Measurements from ENCODE around the gene LAGE3.

- no peak for TF ChIP-seq ZNF850 (CRISPR knock-in tag; conservative IDR thresholded peaks at IDR 0.05)
- TF ChIP-seq USF2 (IDR thresholded peaks at IDR 0.05; ENCODE audit: low read depth, low read length) = no peak
- TF ChIP-seq USF2 (CRISPR knock-in tag; IDR thresholded peaks at IDR 0.05; ENCODE audit: borderline replicate concordance) = no peak
- no peak for TF ChIP-seq ZFP41 (CRISPR knock-in tag; IDR thresholded peaks at IDR 0.05; ENCODE audit: borderline replicate concordance)
- TF ChIP-seq, protein P1, sequence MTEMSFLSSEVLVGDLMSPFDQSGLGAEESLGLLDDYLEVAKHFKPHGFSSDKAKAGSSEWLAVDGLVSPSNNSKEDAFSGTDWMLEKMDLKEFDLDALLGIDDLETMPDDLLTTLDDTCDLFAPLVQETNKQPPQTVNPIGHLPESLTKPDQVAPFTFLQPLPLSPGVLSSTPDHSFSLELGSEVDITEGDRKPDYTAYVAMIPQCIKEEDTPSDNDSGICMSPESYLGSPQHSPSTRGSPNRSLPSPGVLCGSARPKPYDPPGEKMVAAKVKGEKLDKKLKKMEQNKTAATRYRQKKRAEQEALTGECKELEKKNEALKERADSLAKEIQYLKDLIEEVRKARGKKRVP (CRISPR knock-in tag; IDR thresholded peaks at IDR 0.05) = no peak
- TF ChIP-seq, protein P2, sequence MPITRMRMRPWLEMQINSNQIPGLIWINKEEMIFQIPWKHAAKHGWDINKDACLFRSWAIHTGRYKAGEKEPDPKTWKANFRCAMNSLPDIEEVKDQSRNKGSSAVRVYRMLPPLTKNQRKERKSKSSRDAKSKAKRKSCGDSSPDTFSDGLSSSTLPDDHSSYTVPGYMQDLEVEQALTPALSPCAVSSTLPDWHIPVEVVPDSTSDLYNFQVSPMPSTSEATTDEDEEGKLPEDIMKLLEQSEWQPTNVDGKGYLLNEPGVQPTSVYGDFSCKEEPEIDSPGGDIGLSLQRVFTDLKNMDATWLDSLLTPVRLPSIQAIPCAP (CRISPR knock-in tag; IDR thresholded peaks at IDR 0.05; ENCODE audit: low read depth) = no peak
- TF ChIP-seq, protein P3, sequence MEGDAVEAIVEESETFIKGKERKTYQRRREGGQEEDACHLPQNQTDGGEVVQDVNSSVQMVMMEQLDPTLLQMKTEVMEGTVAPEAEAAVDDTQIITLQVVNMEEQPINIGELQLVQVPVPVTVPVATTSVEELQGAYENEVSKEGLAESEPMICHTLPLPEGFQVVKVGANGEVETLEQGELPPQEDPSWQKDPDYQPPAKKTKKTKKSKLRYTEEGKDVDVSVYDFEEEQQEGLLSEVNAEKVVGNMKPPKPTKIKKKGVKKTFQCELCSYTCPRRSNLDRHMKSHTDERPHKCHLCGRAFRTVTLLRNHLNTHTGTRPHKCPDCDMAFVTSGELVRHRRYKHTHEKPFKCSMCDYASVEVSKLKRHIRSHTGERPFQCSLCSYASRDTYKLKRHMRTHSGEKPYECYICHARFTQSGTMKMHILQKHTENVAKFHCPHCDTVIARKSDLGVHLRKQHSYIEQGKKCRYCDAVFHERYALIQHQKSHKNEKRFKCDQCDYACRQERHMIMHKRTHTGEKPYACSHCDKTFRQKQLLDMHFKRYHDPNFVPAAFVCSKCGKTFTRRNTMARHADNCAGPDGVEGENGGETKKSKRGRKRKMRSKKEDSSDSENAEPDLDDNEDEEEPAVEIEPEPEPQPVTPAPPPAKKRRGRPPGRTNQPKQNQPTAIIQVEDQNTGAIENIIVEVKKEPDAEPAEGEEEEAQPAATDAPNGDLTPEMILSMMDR (CRISPR knock-in tag; IDR thresholded peaks at IDR 0.05) = no peak
- no peak for TF ChIP-seq MTF2 (CRISPR knock-in tag; IDR thresholded peaks at IDR 0.05; ENCODE audit: borderline replicate concordance)
- TF ChIP-seq RAD21 (CRISPR knock-in tag; IDR thresholded peaks at IDR 0.05) = no peak
- TF ChIP-seq ZFP91 (CRISPR knock-in tag; IDR thresholded peaks at IDR 0.05; ENCODE audit: borderline replicate concordance) = no peak
- TF ChIP-seq DPF2 (CRISPR knock-in tag; IDR thresholded peaks at IDR 0.05; ENCODE audit: borderline replicate concordance, low read depth) = no peak
- no peak for TF ChIP-seq HNRNPL (IDR thresholded peaks at IDR 0.05; ENCODE audit: low read depth, low read length)
- TF ChIP-seq SMARCC2 (IDR thresholded peaks at IDR 0.05) = no peak
These were observed 33.9 kb upstream of the LAGE3 start for GRCh38 chrX:154512879-154513553.
